Measurements from ENCODE around the gene SAMD9L.

The SAMD9L gene

DNA sequence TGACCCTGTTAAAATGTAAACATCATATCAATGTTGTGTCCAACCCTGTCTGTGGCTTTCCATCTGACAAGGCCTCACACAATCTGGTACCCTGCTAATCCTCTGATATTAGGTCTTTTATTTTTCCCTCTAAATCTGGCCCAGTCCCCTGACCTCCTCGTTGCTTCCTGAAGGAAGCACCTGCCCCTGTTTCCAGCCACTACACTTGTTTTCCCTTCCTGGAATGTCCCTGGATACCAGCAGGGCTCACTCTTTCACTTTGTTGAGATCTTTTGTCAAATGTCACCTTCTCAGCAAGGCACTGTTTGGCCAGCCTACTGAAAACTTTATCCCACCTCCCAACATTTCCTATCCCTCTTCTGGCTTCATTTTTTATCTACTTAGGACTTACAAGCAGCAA lies 2.1 kb downstream of the SAMD9L start:
- Histone ChIP-seq H3K4me1 (ENCODE audit: control insufficient read depth, insufficient read depth, low read length) (no peaks in the 10 kb centered on the region), H3K27ac (ENCODE audit: extremely low read depth, low read depth, low read length) (no peak overlapping the region), H3K9me3 (ENCODE audit: control insufficient read depth, insufficient read depth, low read depth, low read length) (no peaks in the 10 kb centered on the region), H3K4me3 (ENCODE audit: low read depth, low read length) (no peak overlapping the region), H3K36me3 (ENCODE audit: control insufficient read depth in 2 of 2, insufficient read depth in 1 of 2, low read length in 2 of 2) (no peaks in the 10 kb centered on the region)
- TF ChIP-seq ZNF23 (tag by site-specific recombination; IDR thresholded peaks at IDR 0.05; ENCODE audit: borderline replicate concordance): no peak
- no peak for TF ChIP-seq ZNF24 (tag by site-specific recombination; IDR thresholded peaks at IDR 0.05)
- TF ChIP-seq ZBTB20 (tag by site-specific recombination; IDR thresholded peaks at IDR 0.05): no peak
- no peak for TF ChIP-seq SALL2 (tag by site-specific recombination; IDR thresholded peaks at IDR 0.05; ENCODE audit: borderline replicate concordance)
- no peak for TF ChIP-seq ZNF768 (tag by site-specific recombination; IDR thresholded peaks at IDR 0.05)
- TF ChIP-seq, protein P1, sequence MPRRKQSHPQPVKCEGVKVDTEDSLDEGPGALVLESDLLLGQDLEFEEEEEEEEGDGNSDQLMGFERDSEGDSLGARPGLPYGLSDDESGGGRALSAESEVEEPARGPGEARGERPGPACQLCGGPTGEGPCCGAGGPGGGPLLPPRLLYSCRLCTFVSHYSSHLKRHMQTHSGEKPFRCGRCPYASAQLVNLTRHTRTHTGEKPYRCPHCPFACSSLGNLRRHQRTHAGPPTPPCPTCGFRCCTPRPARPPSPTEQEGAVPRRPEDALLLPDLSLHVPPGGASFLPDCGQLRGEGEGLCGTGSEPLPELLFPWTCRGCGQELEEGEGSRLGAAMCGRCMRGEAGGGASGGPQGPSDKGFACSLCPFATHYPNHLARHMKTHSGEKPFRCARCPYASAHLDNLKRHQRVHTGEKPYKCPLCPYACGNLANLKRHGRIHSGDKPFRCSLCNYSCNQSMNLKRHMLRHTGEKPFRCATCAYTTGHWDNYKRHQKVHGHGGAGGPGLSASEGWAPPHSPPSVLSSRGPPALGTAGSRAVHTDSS (tag by site-specific recombination; IDR thresholded peaks at IDR 0.05): no peak
- TF ChIP-seq ZNF76 (tag by site-specific recombination; IDR thresholded peaks at IDR 0.05; ENCODE audit: borderline replicate concordance, low read depth): no peak
- TF ChIP-seq ZNF629 (tag by site-specific recombination; IDR thresholded peaks at IDR 0.05): no peak
- POLR2A ChIA-PET: no interaction called here
- CTCF ChIA-PET: no interaction called here

DNA sequence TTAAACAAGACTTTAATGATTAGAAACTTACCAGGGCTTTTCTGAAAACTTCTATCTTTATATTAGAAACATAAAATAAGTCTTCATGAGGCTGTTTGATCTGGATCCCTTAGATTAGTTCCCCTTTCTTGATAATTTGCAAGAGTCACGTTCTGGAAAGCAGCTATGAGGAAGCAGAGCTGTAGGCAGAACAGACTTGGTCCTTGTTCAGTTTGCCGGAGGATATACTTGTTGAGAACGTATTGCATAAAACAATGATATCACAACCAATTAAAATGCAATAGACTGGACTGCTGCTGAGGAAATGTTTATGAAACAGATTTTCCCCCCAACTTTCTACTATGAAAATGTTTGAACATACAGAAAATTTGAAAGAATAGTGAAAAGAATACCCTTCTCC lies 2.8 kb downstream of the SAMD9L start:
- CTCF ChIA-PET: no interaction called here
- H3K27ac ChIP-seq (ENCODE audit: extremely low read depth, low read depth, low read length): no peak overlapping the region

DNA sequence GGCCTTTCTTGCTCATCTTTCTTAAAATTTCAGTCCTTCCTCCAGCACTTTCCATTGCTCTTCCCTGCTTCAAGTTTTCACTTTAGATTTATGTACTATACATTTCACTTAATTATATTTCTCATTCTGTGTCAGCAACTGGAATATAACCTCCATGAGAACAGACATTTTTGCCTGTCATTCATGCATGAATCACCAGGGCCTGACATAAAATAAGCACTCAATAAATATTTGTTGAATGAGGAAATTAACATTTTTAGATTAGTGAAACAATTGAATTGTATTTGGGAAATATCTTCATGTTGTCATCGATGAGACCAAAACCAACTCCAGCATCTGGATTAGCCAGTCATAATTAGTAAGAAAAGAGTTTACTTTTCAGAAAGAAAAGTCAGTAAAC lies 6.1 kb downstream of the SAMD9L start:
- no peak overlapping the region for H3K27ac ChIP-seq (ENCODE audit: extremely low read depth, low read depth, low read length)
- H3K4me3 ChIP-seq (ENCODE audit: low read depth, low read length): no peak overlapping the region
- CTCF ChIA-PET: interaction anchor here (1.8 kb wide), 1 partner anchor 409 kb away, joined by 5 read pairs; no protein-coding TSS in a partner anchor
- H3K9me3 ChIP-seq (ENCODE audit: control insufficient read depth, insufficient read depth, low read depth, low read length): no peaks in the 10 kb centered on the region
- POLR2A ChIA-PET: no interaction called here
- H3K36me3 ChIP-seq (ENCODE audit: control insufficient read depth in 2 of 2, insufficient read depth in 1 of 2, low read length in 2 of 2): no peaks in the 10 kb centered on the region
- H3K4me1 ChIP-seq (ENCODE audit: control insufficient read depth, insufficient read depth, low read length): no peaks in the 10 kb centered on the region
- no peak for TF ChIP-seq ZFP41 (tag by site-specific recombination; IDR thresholded peaks at IDR 0.05; ENCODE audit: borderline replicate concordance)
- no peak for TF ChIP-seq ZNF239 (tag by site-specific recombination; IDR thresholded peaks at IDR 0.05)
- no peak for TF ChIP-seq ZNF558 (tag by site-specific recombination; IDR thresholded peaks at IDR 0.05)
- TF ChIP-seq ZNF501 (tag by site-specific recombination; IDR thresholded peaks at IDR 0.05): no peak
- no peak for TF ChIP-seq ZNF16 (tag by site-specific recombination; IDR thresholded peaks at IDR 0.05; ENCODE audit: low read depth)
- TF ChIP-seq ZNF354C (tag by site-specific recombination; IDR thresholded peaks at IDR 0.05; ENCODE audit: borderline replicate concordance, low read depth): no peak
- no peak for TF ChIP-seq ZNF549 (tag by site-specific recombination; IDR thresholded peaks at IDR 0.05)
- no peak for TF ChIP-seq OVOL3 (tag by site-specific recombination; IDR thresholded peaks at IDR 0.05)
- no peak for TF ChIP-seq ZNF223 (tag by site-specific recombination; IDR thresholded peaks at IDR 0.05)
- TF ChIP-seq ZNF596 (tag by site-specific recombination; IDR thresholded peaks at IDR 0.05): no peak
- no peak for TF ChIP-seq IKZF3 (tag by site-specific recombination; IDR thresholded peaks at IDR 0.05)
- no peak for TF ChIP-seq MEIS1 (CRISPR knock-in tag; IDR thresholded peaks at IDR 0.05; ENCODE audit: borderline replicate concordance)
- no peak for TF ChIP-seq KLF16 (tag by site-specific recombination; IDR thresholded peaks at IDR 0.05)
- TF ChIP-seq ZNF624 (tag by site-specific recombination; IDR thresholded peaks at IDR 0.05): no peak
- TF ChIP-seq ZNF335 (tag by site-specific recombination; conservative IDR thresholded peaks at IDR 0.05): no peak
- no peak for TF ChIP-seq ZNF202 (tag by site-specific recombination; IDR thresholded peaks at IDR 0.05; ENCODE audit: borderline replicate concordance)

More for the DNA sequence above, 2.8 kb downstream of the SAMD9L start:
- no peaks in the 10 kb centered on the region for H3K9me3 ChIP-seq (ENCODE audit: control insufficient read depth, insufficient read depth, low read depth, low read length)
- H3K4me3 ChIP-seq (ENCODE audit: low read depth, low read length): no peak overlapping the region
- no peaks in the 10 kb centered on the region for H3K4me1 ChIP-seq (ENCODE audit: control insufficient read depth, insufficient read depth, low read length)
- TF ChIP-seq, protein P2, sequence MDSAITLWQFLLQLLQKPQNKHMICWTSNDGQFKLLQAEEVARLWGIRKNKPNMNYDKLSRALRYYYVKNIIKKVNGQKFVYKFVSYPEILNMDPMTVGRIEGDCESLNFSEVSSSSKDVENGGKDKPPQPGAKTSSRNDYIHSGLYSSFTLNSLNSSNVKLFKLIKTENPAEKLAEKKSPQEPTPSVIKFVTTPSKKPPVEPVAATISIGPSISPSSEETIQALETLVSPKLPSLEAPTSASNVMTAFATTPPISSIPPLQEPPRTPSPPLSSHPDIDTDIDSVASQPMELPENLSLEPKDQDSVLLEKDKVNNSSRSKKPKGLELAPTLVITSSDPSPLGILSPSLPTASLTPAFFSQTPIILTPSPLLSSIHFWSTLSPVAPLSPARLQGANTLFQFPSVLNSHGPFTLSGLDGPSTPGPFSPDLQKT (IDR thresholded peaks at IDR 0.05; ENCODE audit: borderline replicate concordance, low read depth, low read length): no peak
- TF ChIP-seq ZNF138 (tag by site-specific recombination; IDR thresholded peaks at IDR 0.05; ENCODE audit: borderline replicate concordance) (no peak), ZNF366 (tag by site-specific recombination; conservative IDR thresholded peaks at IDR 0.05) (no peak), ZSCAN30 (tag by site-specific recombination; IDR thresholded peaks at IDR 0.05) (no peak), ZNF664 (tag by site-specific recombination; IDR thresholded peaks at IDR 0.05) (no peak), TCF7L2 (IDR thresholded peaks at IDR 0.05; ENCODE audit: borderline replicate concordance, low read depth, low read length) (no peak), ZNF174 (tag by site-specific recombination; IDR thresholded peaks at IDR 0.05) (no peak), ZNF677 (tag by site-specific recombination; IDR thresholded peaks at IDR 0.05) (no peak), YY1 (tag by site-specific recombination; IDR thresholded peaks at IDR 0.05) (no peak), OSR2 (tag by site-specific recombination; IDR thresholded peaks at IDR 0.05) (no peak), ZNF266 (tag by site-specific recombination; IDR thresholded peaks at IDR 0.05; ENCODE audit: low read depth) (no peak), ZNF660 (tag by site-specific recombination; IDR thresholded peaks at IDR 0.05) (no peak), ZNF404 (tag by site-specific recombination; IDR thresholded peaks at IDR 0.05) (no peak), ZNF510 (tag by site-specific recombination; IDR thresholded peaks at IDR 0.05; ENCODE audit: insufficient replicate concordance) (no peak), ZNF184 (tag by site-specific recombination; IDR thresholded peaks at IDR 0.05) (no peak), ZNF626 (tag by site-specific recombination; IDR thresholded peaks at IDR 0.05) (no peak)
- TF ChIP-seq, protein P3, sequence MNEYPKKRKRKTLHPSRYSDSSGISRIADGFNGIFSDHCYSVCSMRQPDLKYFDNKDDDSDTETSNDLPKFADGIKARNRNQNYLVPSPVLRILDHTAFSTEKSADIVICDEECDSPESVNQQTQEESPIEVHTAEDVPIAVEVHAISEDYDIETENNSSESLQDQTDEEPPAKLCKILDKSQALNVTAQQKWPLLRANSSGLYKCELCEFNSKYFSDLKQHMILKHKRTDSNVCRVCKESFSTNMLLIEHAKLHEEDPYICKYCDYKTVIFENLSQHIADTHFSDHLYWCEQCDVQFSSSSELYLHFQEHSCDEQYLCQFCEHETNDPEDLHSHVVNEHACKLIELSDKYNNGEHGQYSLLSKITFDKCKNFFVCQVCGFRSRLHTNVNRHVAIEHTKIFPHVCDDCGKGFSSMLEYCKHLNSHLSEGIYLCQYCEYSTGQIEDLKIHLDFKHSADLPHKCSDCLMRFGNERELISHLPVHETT (tag by site-specific recombination; IDR thresholded peaks at IDR 0.05): no peak
- no peaks in the 10 kb centered on the region for H3K36me3 ChIP-seq (ENCODE audit: control insufficient read depth in 2 of 2, insufficient read depth in 1 of 2, low read length in 2 of 2)
- POLR2A ChIA-PET: no interaction called here
